GM12874 (cell line): Measurements from ENCODE around the gene SLC25A24.

Experiments
- CTCF ChIP-seq: IDR thresholded peaks from 2 replicates; pipeline ENCODE4 v1.5.1; 2011; ENCODE audit warnings: low read depth, mild to moderate bottlenecking, control low read depth, low read length, moderate library complexity; ENCODE audit not compliant: insufficient read depth

Gene SLC25A24

GRCh38 chr1:108130794-108131193, 69.3 kb downstream of the SLC25A24 start:
- no peak for TF ChIP-seq CTCF

GRCh38 chr1:108129999-108130398, 70.1 kb downstream of the SLC25A24 start:
- no peak for TF ChIP-seq CTCF

GRCh38 chr1:108125312-108126138, 74.6 kb downstream of the SLC25A24 start:
- TF ChIP-seq CTCF, result peak; percentile 80

GRCh38 chr1:108124622-108125311, 75.4 kb downstream of the SLC25A24 start:
- TF ChIP-seq CTCF, result no peak

- TF ChIP-seq CTCF, result no peak
Measured at GRCh38 chr1:108124023-108124422, 76.1 kb downstream of the SLC25A24 start.

GRCh38 chr1:108121358-108122143, 78.6 kb downstream of the SLC25A24 start:
- TF ChIP-seq CTCF, result no peak

- no peak for TF ChIP-seq CTCF
Measured at GRCh38 chr1:108120163-108120562, 80.0 kb downstream of the SLC25A24 start.
